Breast epithelium (tissue), 4 donors: ENCODE measurements around the gene RPL12. TPM values are rescaled to one million over a fixed set of nuclear protein-coding genes. Genes with fewer than 3 reads are reported as not detected.

Source experiments
- DNase-seq, 2 donors: peaks; one replicate each; pipeline ENCODE4 v3.0.0-alpha.2; 2019; ENCODE audit warnings: low spot score in 2 of 2
- H3K27ac ChIP-seq, 2 donors: fragments of 200-600 bp; sonication (generic) in 1 of 2; one replicate each; pipeline ENCODE4 v1.5.1; 2016 to 2019; ENCODE audit warnings: mild to moderate bottlenecking in 1 of 2
- H3K27me3 ChIP-seq, 2 donors: fragments of 200-600 bp; sonication (generic) in 1 of 2; one replicate each; pipeline versions ENCODE4 v1.5.1 to v1.6.0; 2017 to 2019; ENCODE audit warnings: control low read depth in 1 of 2, mild to moderate bottlenecking in 1 of 2
- H3K36me3 ChIP-seq: fragments of 200-600 bp; one replicate; pipeline ENCODE4 v1.5.1; 2019
- H3K4me1 ChIP-seq, 2 donors: fragments of 200-600 bp; sonication (generic); one replicate each; pipeline ENCODE4 v1.5.1; 2016 to 2019; ENCODE audit warnings: control low read depth in 1 of 2
- H3K4me3 ChIP-seq, 3 donors: fragments of 200-600 bp; sonication (generic); 1 replicate in 2 of 3; 2 replicates in 1 of 3; pipeline ENCODE4 v1.5.1; 2016 to 2019; ENCODE audit warnings: mild to moderate bottlenecking in 3 of 3, moderate library complexity in 2 of 3
- H3K9me3 ChIP-seq, 2 donors: fragments of 200-600 bp; sonication (generic) in 1 of 2; one replicate each; pipeline ENCODE4 v1.5.1; 2016 to 2019; ENCODE audit warnings: control low read depth in 1 of 2
- POLR2A ChIP-seq: fragments of 450-650 bp; IDR thresholded peaks from one replicate; pipeline ENCODE4 v1.6.1; 2016; ENCODE audit warnings: antibody characterized with exemption, mild to moderate bottlenecking, moderate library complexity
- POLR2AphosphoS5 ChIP-seq, 3 donors: sonication (generic); formaldehyde crosslinking; IDR thresholded peaks; one replicate each; pipeline ENCODE4 v1.6.1; 2017; ENCODE audit warnings: antibody characterized with exemption in 3 of 3
- intact Hi-C: fragments of 100-400 bp; cut with DNase I; formaldehyde crosslinking; loops from one replicate; pipeline ENCODE4 v1.15.1; 2023; ENCODE audit warnings: low total_unique reads
- total RNA-seq, 3 donors: library from RNA; depleted of rRNA; stranded (reverse); fragments of >200 nt; gene quantifications; one replicate each; pipeline ENCODE4 v1.1.0, GENCODE V29; 2016
- TF ChIP-seq, protein P1 (sequence below), 3 donors: fragments of 450-650 bp; IDR thresholded peaks; one replicate each; pipeline ENCODE4 v1.5.1; 2016 to 2017; ENCODE audit warnings: antibody characterized with exemption in 3 of 3, mild to moderate bottlenecking in 3 of 3, moderate library complexity in 3 of 3

Gene RPL12
- total RNA-seq, 3 donors from 2014 or later: 2,790 to 3,232 (median 3,032) TPM

DNA sequence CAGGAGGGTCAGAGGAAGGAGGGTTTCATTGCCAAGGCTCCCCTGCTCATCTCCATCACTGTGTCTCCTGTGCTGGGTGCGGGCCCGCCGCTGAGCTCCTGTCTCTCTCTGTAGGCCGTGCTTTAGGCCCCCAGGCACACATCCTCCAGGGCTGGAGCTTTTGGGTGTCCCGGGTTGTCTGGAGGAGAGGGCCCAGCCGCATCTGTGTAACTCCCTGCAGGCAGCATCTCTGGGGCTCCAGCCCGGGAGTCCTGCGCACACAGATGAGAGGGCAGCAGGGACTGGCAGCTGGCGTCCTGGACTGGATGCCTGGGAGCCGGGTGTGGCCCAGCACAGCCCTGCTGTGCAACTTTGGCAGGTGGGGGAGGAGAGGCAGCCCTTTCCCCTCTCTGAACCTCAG, 40.3 kb upstream of the RPL12 start:
- H3K36me3 ChIP-seq: no peaks in the 10 kb centered on the region
- no peak for DNase-seq
- no peaks in the 10 kb centered on the region for H3K27me3 ChIP-seq
- no peak overlapping the region for H3K4me3 ChIP-seq
- H3K27ac ChIP-seq: no peak overlapping the region
- H3K9me3 ChIP-seq: no peaks in the 10 kb centered on the region
- intact Hi-C loops: no loop called here
- TF ChIP-seq POLR2A (no peak), POLR2AphosphoS5 (IDR thresholded peaks at IDR 0.05) (no peak)
- TF ChIP-seq, protein P1, sequence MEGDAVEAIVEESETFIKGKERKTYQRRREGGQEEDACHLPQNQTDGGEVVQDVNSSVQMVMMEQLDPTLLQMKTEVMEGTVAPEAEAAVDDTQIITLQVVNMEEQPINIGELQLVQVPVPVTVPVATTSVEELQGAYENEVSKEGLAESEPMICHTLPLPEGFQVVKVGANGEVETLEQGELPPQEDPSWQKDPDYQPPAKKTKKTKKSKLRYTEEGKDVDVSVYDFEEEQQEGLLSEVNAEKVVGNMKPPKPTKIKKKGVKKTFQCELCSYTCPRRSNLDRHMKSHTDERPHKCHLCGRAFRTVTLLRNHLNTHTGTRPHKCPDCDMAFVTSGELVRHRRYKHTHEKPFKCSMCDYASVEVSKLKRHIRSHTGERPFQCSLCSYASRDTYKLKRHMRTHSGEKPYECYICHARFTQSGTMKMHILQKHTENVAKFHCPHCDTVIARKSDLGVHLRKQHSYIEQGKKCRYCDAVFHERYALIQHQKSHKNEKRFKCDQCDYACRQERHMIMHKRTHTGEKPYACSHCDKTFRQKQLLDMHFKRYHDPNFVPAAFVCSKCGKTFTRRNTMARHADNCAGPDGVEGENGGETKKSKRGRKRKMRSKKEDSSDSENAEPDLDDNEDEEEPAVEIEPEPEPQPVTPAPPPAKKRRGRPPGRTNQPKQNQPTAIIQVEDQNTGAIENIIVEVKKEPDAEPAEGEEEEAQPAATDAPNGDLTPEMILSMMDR (IDR thresholded peaks at IDR 0.05): no peak
- H3K4me1 ChIP-seq: no peaks in the 10 kb centered on the region

DNA sequence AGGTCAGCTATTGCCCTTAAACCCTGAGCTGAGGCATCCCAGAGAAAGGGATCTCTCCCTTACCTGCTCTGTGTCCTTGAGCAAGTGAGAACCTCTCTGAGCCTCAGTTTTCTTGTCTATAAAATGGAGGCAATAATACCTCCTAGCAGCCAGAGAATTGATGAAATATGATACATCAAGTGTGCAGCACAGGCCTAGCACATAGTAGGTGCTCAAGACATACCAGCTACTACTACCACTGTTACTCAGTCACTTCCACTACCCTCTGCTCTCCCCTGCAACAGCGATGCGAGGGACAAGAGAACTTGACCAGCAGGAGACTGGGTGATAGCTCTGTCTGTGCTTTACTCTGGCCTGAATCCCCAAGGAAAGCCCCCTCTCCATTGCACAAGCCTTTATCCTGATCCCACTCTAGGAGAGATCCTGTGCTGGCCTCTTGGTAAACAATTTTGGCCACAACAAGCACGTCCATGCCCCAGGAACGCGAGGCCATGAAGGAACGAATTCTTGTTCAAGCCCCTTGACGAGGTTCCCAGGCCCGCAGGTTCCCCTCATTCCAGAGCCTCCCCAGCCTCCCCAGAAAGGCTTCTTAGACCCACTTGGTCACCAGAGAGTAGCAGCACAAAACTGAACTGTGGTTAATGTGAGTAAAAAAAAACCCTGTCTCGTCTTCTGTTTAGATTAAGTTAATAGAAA, 39.5 kb upstream of the RPL12 start:
- Histone ChIP-seq H3K27ac (no peak overlapping the region), H3K4me3 (no peak overlapping the region), H3K36me3 (no peaks in the 10 kb centered on the region), H3K4me1 (no peaks in the 10 kb centered on the region), H3K27me3 (no peaks in the 10 kb centered on the region), H3K9me3 (no peaks in the 10 kb centered on the region)
- intact Hi-C loops: no loop called here
- no peak for DNase-seq
- TF ChIP-seq, protein P1 (IDR thresholded peaks at IDR 0.05): no peak

GRCh38 chr9:127489471-127490115, 38.4 kb upstream of the RPL12 start:
- intact Hi-C loops: no loop called here
- Histone ChIP-seq H3K27ac (no peak overlapping the region), H3K4me3 (no peak overlapping the region), H3K9me3 (no peaks in the 10 kb centered on the region), H3K4me1 (no peaks in the 10 kb centered on the region), H3K27me3 (no peaks in the 10 kb centered on the region), H3K36me3 (no peaks in the 10 kb centered on the region)
- no peak for DNase-seq
- TF ChIP-seq POLR2AphosphoS5 (IDR thresholded peaks at IDR 0.05) (no peak), POLR2A (no peak)
- TF ChIP-seq, protein P1 (IDR thresholded peaks at IDR 0.05): no peak

- H3K4me3 ChIP-seq: no peak overlapping the region
- DNase-seq: no peak
- no peaks in the 10 kb centered on the region for H3K27me3 ChIP-seq
- intact Hi-C loops: no loop called here
- TF ChIP-seq POLR2AphosphoS5 (IDR thresholded peaks at IDR 0.05) (no peak), POLR2A (no peak)
- TF ChIP-seq, protein P1 (IDR thresholded peaks at IDR 0.05): no peak
- no peak overlapping the region for H3K27ac ChIP-seq
- no peaks in the 10 kb centered on the region for H3K4me1 ChIP-seq
- no peaks in the 10 kb centered on the region for H3K36me3 ChIP-seq
- H3K9me3 ChIP-seq: no peaks in the 10 kb centered on the region
These were observed 37.7 kb upstream of the RPL12 start for GRCh38 chr9:127488946-127489345.

- H3K9me3 ChIP-seq: no peaks in the 10 kb centered on the region
- H3K4me1 ChIP-seq: no peaks in the 10 kb centered on the region
- DNase-seq: no peak
- TF ChIP-seq, protein P1 (IDR thresholded peaks at IDR 0.05): peak in 1 of 3 donors; percentile 14
- no peak for TF ChIP-seq POLR2AphosphoS5 (IDR thresholded peaks at IDR 0.05)
- H3K27me3 ChIP-seq: no peaks in the 10 kb centered on the region
- H3K36me3 ChIP-seq: no peaks in the 10 kb centered on the region
- H3K4me3 ChIP-seq: no peak overlapping the region
- peak overlapping the region; percentile 30 to 63 for H3K27ac ChIP-seq
- intact Hi-C loops: no loop called here
These were observed 34.8 kb upstream of the RPL12 start for GRCh38 chr9:127485995-127486394.
